GM12875 (cell line): ENCODE data around the gene PLA2G15.

Experiments used
- H3K4me3 ChIP-seq: one replicate; pipeline ENCODE4 v1.5.1; 2011; ENCODE audit warnings: low read depth, low read length, control low read depth
- TF ChIP-seq, protein P1 (sequence below): IDR thresholded peaks from 2 replicates; pipeline ENCODE4 v1.5.1; 2011; ENCODE audit warnings: low read depth, mild to moderate bottlenecking, control low read depth, inconsistent platforms, low read length, moderate library complexity, borderline replicate concordance; ENCODE audit not compliant: insufficient read depth

PLA2G15 gene

DNA sequence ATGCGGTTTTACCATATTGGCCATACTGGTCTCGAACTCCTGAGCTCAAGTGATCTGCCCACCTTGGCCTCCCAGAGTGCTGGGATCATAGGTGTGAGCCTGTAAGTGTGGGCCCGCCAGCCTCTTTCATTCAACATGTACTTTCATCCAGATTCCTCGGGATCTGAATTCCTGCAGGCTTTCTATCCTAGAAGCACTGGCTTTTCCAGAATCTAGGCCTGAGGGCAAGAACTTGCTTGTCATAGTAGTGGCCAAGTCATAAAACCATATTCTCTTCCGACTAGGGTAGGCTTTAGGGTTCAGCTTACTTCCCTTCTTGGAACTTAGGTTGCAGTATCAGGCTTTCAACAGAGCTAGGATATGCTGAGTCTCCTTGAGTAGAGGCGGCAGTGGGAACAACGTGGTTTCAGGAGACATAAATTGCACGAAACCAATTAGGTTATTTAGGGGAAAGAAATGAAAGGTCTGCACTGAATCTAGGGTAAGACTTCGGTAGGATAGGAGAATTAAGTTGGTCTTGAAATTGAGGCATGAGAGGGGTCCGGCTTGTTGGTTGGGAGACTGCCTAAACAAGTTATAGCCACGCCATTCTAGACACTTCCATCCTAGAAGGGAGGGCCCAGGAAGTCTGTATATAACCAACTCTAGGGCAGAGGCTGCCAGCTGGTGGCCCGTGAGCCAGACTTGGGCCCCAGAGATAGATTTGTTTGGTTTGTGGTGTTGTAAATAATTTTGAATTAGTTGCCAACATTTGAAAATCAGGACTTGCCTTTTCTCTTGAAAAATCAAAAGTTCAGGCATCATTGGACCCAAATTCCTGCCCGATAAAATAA, 34.8 kb downstream of the PLA2G15 start:
- TF ChIP-seq, protein P1, sequence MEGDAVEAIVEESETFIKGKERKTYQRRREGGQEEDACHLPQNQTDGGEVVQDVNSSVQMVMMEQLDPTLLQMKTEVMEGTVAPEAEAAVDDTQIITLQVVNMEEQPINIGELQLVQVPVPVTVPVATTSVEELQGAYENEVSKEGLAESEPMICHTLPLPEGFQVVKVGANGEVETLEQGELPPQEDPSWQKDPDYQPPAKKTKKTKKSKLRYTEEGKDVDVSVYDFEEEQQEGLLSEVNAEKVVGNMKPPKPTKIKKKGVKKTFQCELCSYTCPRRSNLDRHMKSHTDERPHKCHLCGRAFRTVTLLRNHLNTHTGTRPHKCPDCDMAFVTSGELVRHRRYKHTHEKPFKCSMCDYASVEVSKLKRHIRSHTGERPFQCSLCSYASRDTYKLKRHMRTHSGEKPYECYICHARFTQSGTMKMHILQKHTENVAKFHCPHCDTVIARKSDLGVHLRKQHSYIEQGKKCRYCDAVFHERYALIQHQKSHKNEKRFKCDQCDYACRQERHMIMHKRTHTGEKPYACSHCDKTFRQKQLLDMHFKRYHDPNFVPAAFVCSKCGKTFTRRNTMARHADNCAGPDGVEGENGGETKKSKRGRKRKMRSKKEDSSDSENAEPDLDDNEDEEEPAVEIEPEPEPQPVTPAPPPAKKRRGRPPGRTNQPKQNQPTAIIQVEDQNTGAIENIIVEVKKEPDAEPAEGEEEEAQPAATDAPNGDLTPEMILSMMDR: no peak
- no peak overlapping the region for H3K4me3 ChIP-seq

DNA sequence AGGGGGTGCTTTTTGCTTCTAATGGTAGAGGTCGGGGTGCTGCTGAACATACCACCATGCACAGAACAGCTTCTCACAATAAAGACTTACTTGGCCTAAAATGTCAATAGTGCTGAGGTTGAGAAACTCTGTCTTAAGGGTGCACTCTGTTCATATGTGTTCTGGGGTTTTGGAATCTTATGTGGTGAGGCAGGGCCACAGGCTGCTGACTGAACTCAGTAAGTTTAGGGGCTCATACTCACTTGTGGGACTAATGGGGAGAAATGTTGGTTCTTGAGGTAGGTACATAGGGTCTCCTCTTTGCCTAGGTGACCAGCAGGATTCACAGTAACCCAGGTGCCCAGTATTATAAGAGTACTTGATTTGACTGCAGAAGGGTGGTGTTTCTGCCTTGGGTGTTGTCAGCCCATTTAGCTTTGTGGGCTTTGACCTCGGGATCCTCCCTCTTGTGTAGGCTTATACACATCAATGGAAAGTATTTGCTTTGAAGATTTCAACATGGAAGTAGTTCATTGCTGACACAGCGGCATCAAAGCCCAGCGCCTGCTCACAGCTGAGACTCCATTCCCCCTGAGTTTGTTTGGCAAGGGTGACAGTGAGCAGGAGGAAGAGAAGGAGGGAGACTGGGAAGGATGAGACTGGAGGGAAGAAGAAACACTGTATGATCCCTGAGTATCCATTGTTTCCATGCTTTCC, 36.3 kb downstream of the PLA2G15 start:
- H3K4me3 ChIP-seq: no peak overlapping the region
- TF ChIP-seq, protein P1: no peak

DNA sequence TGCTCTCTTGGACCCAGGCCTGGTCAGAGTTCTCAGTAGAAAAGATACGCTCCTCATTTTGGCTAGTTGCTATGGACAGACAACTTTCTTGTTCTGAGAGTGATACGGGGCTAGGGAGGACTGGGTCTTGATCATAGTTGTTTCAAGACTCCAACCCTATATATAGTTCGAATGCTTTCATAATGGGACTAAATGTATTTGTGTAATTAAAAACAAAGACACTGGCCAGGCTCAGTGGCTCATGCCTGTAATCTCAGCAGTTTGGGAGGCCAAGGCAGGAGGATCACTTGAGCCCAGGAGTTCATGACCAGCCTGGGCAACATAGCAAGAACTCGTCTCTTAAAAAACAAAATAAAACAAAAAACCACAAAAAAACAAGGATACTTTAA, 36.9 kb downstream of the PLA2G15 start:
- TF ChIP-seq, protein P1: no peak
- no peak overlapping the region for H3K4me3 ChIP-seq

DNA sequence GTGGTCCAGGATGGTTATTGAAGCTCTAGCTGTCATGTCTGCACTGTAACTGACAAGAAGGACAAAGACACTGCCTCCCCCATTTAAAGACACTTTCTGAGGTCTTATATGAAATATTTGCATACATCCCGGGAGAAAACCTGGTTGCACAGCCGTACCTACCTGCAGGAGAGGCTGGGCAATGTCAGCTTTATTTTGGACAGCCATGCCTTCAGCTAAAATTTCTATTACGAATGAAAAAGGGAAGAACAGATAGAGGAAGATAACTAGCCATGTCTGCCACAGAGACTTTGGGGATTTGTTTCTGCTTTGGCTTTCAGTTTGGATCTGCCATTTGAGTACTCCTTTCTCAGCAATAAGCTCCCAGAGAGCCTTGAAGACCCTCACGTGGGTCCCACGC, 38.2 kb downstream of the PLA2G15 start:
- H3K4me3 ChIP-seq: no peak overlapping the region
- TF ChIP-seq, protein P1: no peak

DNA sequence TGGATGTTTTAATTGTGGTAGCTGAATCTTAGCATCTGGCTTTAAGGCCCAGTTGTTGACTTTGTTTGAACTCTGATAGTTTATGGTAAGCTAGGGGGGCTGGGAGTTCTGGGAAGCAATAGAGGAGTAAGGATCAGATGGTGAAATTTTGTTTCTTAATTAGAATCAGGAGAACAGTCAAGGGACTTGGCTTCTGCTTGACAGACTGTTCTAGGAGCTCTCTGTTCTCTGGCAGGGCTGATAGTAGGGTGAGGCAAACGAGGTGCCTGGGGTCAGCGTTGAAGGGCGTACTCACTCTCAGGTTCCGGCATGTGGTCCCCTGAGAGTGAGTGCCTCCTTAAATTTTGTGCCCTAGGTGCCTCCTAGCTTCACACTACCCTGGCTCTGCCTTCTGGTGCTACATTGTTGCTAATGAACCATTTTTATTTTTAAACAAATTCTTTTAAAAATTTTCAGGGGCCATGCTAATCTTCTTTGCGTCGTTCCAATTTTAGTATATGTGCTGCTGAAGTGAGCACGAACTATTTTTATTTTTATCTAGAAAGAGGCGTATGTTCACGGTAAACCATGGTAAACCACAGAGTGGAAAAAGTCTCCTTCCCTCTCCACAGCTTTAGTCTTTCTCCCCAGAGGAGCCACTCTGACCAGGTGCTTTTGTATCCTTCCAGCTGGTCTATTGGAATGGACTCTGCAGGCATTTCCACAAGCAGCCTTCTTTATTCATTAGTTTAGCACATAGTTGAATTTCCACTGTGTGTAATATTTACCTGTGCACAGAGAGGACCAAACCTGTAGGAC, 38.8 kb downstream of the PLA2G15 start:
- TF ChIP-seq, protein P1: no peak
- H3K4me3 ChIP-seq: no peak overlapping the region

DNA sequence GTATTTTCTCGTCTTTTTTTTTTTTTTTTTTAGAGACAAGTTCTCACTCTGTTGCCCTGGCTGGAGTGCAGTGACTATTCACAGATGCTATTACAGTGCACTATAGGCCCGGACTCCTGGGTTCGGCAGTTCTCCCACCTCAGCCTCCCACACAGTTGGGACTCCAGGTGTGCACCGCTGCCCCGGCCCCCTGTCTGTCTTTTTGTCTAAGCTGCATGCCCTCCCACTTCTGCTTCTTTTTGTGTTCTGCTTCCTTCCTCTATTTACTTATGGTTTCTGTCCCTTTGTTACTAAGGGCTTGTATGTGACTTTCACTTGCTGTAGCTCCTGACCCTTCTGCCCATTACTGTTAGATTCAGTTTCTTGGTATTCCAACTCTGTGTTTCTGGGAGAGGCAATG, 39.7 kb downstream of the PLA2G15 start:
- H3K4me3 ChIP-seq: no peak overlapping the region
- TF ChIP-seq, protein P1: no peak
